Measurements from ENCODE around the gene STATH.

STATH gene, protein sequence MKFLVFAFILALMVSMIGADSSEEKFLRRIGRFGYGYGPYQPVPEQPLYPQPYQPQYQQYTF

DNA sequence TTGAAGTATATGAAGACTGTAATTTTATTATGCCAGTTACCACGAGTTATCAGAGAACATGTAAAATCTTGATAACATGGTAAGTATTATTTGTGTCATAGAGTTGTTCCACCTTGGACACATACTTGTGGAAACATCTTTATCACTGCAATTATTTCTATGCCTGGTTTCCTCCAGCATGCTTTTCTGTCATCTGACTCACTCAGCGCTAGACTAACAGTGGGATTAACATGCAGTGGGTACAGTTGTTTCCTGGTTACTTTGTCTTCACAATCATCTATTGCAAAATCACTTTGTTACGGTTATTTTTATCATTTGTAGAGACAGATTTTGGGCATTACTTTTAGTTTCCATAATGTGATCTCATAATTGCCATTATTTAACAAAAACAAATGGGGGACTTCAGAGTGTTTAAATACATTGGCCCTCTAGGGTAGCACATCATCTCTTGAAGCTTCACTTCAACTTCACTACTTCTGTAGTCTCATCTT is at the start of gene STATH:
Gene STATH, plus strand, starts transcription at position 441 of the 491 bp plus-strand sequence. CDS start 2,472 bp downstream, outside the sequence.
- TF ChIP-seq, protein P1, sequence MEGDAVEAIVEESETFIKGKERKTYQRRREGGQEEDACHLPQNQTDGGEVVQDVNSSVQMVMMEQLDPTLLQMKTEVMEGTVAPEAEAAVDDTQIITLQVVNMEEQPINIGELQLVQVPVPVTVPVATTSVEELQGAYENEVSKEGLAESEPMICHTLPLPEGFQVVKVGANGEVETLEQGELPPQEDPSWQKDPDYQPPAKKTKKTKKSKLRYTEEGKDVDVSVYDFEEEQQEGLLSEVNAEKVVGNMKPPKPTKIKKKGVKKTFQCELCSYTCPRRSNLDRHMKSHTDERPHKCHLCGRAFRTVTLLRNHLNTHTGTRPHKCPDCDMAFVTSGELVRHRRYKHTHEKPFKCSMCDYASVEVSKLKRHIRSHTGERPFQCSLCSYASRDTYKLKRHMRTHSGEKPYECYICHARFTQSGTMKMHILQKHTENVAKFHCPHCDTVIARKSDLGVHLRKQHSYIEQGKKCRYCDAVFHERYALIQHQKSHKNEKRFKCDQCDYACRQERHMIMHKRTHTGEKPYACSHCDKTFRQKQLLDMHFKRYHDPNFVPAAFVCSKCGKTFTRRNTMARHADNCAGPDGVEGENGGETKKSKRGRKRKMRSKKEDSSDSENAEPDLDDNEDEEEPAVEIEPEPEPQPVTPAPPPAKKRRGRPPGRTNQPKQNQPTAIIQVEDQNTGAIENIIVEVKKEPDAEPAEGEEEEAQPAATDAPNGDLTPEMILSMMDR (IDR thresholded peaks at IDR 0.05; ENCODE audit: control insufficient read depth, extremely low read depth, insufficient read depth), result no peak
- DNase-seq (ENCODE audit: low read depth), result no peak
- H3K4me3 ChIP-seq (ENCODE audit: low read depth, low read length), result no peak within 1 kb of the TSS

DNA sequence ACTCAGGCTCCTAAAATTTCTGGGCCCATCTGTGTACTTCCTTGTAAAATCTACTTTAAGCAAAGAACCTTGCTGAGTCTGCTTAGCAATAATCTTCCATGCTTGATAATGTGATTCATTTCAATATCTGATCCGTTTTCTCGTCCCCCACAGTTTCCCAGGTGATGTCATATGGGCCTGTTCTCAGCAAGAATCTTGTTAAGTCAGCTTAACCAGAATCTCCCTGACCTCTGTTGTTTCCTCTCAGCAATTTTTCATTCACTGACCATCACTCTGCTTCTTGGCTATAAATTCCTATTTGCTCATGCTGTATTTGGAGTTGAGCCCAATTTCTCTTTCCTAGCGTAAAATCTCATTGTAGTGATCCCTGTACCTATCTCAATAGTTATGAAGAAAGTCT is 44.2 kb upstream of the STATH start:
- TF ChIP-seq, protein P1 (IDR thresholded peaks at IDR 0.05; ENCODE audit: control insufficient read depth, extremely low read depth, insufficient read depth), result no peak
- DNase-seq (ENCODE audit: low read depth), result no peak
- no peak overlapping the region for H3K4me3 ChIP-seq (ENCODE audit: low read depth, low read length)

DNA sequence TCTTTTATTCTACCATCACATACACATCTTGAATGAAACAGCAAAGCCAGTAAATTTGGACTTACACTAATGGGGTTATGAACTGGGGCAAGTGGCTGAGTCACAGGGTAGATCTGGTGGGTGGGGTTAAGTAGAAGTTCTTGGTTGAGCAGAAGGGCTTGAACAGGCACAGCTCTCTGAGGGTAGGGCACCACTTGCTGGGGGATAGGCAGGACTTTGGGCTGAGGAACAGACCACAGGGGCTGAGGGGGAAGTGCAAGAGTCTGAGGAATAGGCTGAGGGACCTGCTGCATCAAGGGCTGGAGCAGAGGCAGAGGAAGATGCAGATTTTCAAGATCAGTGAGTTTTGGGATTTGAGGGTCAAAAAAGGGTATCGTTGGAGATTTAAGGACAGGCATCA is 38.6 kb upstream of the STATH start:
- TF ChIP-seq, protein P1 (IDR thresholded peaks at IDR 0.05; ENCODE audit: control insufficient read depth, extremely low read depth, insufficient read depth), result no peak
- H3K4me3 ChIP-seq (ENCODE audit: low read depth, low read length), result no peak overlapping the region
- DNase-seq (ENCODE audit: low read depth), result no peak

DNA sequence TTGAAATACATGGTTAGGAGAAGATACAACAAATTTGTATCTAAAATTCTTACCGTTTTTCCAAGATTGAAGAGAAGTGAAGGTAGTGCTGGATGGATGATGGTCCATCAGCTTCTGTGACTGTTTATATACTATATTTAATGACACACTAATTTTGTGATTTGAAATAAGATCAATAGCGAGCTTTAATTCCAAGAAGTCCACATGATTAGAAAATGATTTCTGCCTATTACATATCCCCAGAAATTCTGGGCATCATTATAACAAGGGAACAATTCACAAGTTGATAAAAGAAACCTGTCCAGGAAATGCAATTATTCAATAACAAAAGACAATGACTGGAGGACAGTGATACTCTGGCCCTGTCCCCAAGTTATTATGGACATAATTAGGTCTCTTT is 30.1 kb upstream of the STATH start, which contains the start of gene CSN2:
Gene CSN2, minus strand, starts transcription at position 101 of the 400 bp plus-strand sequence. CDS start 4,733 bp downstream, outside the sequence.
- no peak within 1 kb of the TSS for H3K4me3 ChIP-seq (ENCODE audit: low read depth, low read length)
- DNase-seq (ENCODE audit: low read depth), result no peak
- TF ChIP-seq, protein P1 (IDR thresholded peaks at IDR 0.05; ENCODE audit: control insufficient read depth, extremely low read depth, insufficient read depth), result no peak

DNA sequence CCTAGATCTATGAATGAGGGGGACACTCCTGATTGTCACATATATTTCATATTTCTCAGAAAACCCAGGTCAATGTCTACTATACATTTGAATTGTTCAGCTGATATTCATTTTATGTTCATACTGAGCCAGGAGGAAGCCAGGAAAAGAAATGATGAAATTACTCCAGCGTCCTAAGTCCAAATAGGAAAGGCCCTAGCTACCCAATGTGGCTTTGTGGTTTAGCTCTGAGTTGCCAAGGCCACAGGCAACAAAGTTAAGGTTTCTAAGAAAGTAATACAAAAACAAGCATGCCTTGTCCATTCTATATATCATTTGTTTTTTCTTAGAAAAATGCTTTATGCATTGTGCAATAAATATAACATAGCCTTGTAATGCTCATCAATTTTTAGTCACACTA is 25.7 kb upstream of the STATH start:
- no peak for DNase-seq (ENCODE audit: low read depth)
- H3K4me3 ChIP-seq (ENCODE audit: low read depth, low read length), result no peak overlapping the region
- TF ChIP-seq, protein P1 (IDR thresholded peaks at IDR 0.05; ENCODE audit: control insufficient read depth, extremely low read depth, insufficient read depth), result no peak

DNA sequence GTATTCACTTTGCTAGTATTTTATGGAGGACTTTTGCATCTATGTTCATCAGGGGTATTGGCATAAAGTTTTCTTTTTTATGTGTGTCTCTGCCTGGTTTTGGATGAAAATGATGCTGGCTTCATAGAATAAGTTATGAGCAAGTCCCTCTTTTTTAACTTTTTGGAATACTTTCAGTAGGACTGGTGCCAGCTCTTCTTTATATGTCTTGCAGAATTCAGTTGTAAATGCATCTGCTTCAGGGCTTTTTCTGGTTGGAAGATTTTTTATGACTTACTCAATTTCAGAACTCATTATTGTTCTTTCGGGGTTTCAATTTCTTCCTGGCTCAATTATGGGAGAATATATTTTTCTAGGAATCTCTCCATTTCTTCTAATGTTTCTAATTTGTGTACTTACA is 21.1 kb upstream of the STATH start:
- TF ChIP-seq, protein P1 (IDR thresholded peaks at IDR 0.05; ENCODE audit: control insufficient read depth, extremely low read depth, insufficient read depth), result no peak
- no peak for DNase-seq (ENCODE audit: low read depth)
- no peak overlapping the region for H3K4me3 ChIP-seq (ENCODE audit: low read depth, low read length)

DNA sequence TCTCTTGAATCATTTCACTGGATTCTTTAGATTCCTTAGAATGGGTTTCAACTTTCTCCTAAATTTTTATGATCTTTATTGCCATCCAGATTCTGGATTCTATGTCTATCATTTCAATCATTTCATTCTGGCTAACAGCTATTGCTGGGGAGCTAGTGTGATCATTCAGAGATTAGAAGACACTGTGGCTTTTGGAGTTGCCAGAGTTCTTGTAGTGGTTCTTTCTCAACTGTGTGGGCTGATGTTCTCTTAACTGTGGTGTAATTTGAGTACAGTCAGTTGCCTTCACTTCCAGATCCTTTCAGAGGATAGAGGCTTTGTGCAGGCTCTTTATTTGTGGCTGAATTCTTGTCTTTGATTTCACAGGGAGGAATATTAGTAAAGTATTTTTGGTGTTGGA is 18.2 kb upstream of the STATH start:
- H3K4me3 ChIP-seq (ENCODE audit: low read depth, low read length), result no peak overlapping the region
- DNase-seq (ENCODE audit: low read depth), result no peak
- TF ChIP-seq, protein P1 (IDR thresholded peaks at IDR 0.05; ENCODE audit: control insufficient read depth, extremely low read depth, insufficient read depth), result no peak
